SK-N-SH (cell line): ENCODE results near the gene ITGA8.

Source experiments
- MXI1 ChIP-seq: IDR thresholded peaks from 2 replicates; pipeline ENCODE4 v1.6.1; 2012; ENCODE audit warnings: mild to moderate bottlenecking, low read depth, low read length, improper control_type of control experiment
- RCOR1 ChIP-seq: fragments of 150-350 bp; IDR thresholded peaks from 2 replicates; pipeline ENCODE4 v1.6.1; 2017; ENCODE audit warnings: antibody characterized with exemption, low read length
- YY1 ChIP-seq: IDR thresholded peaks from 2 replicates; pipeline ENCODE4 v1.4.0; 2012; ENCODE audit warnings: low read depth, mild to moderate bottlenecking
- TF ChIP-seq, protein P1 (sequence below): fragments of 200-600 bp; sonication (generic); IDR thresholded peaks from 2 replicates; pipeline ENCODE4 v1.6.1; 2017; ENCODE audit warnings: antibody characterized with exemption, mild to moderate bottlenecking, moderate library complexity

DNA sequence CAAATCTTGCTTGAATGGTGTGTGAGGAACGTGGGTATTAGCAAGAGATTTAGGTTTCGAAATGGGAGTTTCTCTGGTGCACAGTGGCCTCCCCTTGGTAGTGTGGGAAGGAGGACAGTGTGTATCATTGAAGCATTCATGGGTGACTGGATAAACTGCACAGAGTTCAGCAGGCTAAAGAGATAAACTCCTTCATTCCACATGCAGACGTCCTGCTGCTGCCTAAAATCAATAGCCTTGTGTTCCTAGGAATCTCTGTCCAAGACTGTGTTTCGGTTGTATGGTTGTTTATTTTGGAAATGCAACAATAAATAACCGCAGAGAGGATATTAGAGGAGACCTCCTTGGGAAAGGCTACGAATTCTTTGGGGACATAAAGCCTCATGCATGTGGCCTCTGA is 247.7 kb downstream of the ITGA8 start:
- TF ChIP-seq RCOR1 = no peak
- TF ChIP-seq, protein P1, sequence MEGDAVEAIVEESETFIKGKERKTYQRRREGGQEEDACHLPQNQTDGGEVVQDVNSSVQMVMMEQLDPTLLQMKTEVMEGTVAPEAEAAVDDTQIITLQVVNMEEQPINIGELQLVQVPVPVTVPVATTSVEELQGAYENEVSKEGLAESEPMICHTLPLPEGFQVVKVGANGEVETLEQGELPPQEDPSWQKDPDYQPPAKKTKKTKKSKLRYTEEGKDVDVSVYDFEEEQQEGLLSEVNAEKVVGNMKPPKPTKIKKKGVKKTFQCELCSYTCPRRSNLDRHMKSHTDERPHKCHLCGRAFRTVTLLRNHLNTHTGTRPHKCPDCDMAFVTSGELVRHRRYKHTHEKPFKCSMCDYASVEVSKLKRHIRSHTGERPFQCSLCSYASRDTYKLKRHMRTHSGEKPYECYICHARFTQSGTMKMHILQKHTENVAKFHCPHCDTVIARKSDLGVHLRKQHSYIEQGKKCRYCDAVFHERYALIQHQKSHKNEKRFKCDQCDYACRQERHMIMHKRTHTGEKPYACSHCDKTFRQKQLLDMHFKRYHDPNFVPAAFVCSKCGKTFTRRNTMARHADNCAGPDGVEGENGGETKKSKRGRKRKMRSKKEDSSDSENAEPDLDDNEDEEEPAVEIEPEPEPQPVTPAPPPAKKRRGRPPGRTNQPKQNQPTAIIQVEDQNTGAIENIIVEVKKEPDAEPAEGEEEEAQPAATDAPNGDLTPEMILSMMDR = no peak
- TF ChIP-seq MXI1 = no peak
- no peak for TF ChIP-seq YY1
